Colonic mucosa (tissue), 4 donors: Measurements from ENCODE around the gene VPS13C. TPM values are rescaled to one million over a fixed set of nuclear protein-coding genes. Genes with fewer than 3 reads are reported as not detected.

Experiments
- DNase-seq: peaks from one replicate; pipeline ENCODE4 v3.0.0-alpha.2; 2020
- H3K27ac ChIP-seq: fragments of 200-600 bp; one replicate; pipeline ENCODE4 v1.8.0; 2021
- H3K27me3 ChIP-seq: fragments of 200-600 bp; one replicate; pipeline ENCODE4 v1.8.0; 2021
- H3K36me3 ChIP-seq: fragments of 200-600 bp; one replicate; pipeline ENCODE4 v1.8.0; 2021
- H3K4me1 ChIP-seq: fragments of 200-600 bp; one replicate; pipeline ENCODE4 v1.8.0; 2021; ENCODE audit warnings: mild to moderate bottlenecking
- H3K4me3 ChIP-seq: fragments of 200-600 bp; one replicate; pipeline ENCODE4 v1.8.0; 2021
- H3K9ac ChIP-seq, 2 donors: one replicate each; pipeline ENCODE4 v1.7.0; 2013; ENCODE audit warnings: control low read depth in 2 of 2, low read depth in 2 of 2, low read length in 2 of 2
- H3K9me3 ChIP-seq: fragments of 200-600 bp; one replicate; pipeline ENCODE4 v1.8.0; 2021
- intact Hi-C: fragments of 100-400 bp; cut with DNase I; formaldehyde crosslinking; loops from one replicate; pipeline ENCODE4 v1.14.1; 2022
- total RNA-seq, 2 donors: library from RNA; stranded (reverse); fragmentation: NEBNext Ultra II Directional in 1 of 2; extraction: Animal tissue kit (Norgen Biotek cat#: 25700) in 1 of 2; gene quantifications; one replicate each; pipeline ENCODE4 v1.2.1, GENCODE V29; 2021
- TF ChIP-seq, protein P1 (sequence below): fragments of 200-600 bp; IDR thresholded peaks from one replicate; pipeline ENCODE4 v1.8.0; 2022; ENCODE audit warnings: antibody characterized with exemption, mild to moderate bottlenecking
- donor health status: healthy.
- donor health status: DM: no; HTN: no; CAD: no.
- donor health status: DM: no; HTN: no; CAD: no.

VPS13C gene
- total RNA-seq, 2 donors from 2014 or later: 33.9 to 56.5 TPM

DNA sequence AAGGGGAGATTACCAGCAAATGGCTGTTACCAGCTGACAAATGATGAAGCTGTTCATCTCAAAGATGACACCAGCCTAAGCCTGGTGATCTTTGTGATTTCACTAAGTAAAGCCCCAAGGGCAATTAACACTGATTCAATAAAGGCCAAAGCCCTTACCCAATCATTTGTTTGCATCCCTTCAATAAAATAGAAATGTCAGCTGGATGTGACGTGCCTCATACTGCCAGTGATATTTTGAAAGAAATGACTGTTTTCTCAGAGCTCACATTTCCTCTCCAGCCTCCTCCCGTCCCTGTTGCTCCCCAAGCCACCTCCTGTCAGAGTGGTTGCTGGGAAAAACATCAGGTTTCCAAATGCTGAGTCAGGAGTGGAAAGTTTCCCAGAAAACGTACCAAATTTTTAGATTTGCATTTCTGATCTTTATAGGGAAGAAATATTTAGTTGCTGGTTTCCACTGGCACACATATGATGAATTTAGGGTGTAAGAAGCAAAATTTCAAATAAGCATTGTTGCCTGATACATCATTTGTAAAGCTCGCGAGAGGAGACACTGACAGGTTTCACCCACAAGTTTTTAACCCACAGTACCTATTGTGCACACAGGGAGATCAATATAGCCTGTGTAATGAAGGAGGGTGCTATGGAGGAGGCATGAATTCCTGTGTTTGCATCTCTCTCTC lies 27.6 kb upstream of the VPS13C start:
- Histone ChIP-seq H3K4me3 (no peak overlapping the region), H3K4me1 (no peaks in the 10 kb centered on the region), H3K27me3 (no peaks in the 10 kb centered on the region), H3K9me3 (no peaks in the 10 kb centered on the region), H3K36me3 (no peaks in the 10 kb centered on the region), H3K27ac (peak overlapping the region; percentile 25), H3K9ac (no peak overlapping the region)
- intact Hi-C loops: no loop called here
- TF ChIP-seq, protein P1, sequence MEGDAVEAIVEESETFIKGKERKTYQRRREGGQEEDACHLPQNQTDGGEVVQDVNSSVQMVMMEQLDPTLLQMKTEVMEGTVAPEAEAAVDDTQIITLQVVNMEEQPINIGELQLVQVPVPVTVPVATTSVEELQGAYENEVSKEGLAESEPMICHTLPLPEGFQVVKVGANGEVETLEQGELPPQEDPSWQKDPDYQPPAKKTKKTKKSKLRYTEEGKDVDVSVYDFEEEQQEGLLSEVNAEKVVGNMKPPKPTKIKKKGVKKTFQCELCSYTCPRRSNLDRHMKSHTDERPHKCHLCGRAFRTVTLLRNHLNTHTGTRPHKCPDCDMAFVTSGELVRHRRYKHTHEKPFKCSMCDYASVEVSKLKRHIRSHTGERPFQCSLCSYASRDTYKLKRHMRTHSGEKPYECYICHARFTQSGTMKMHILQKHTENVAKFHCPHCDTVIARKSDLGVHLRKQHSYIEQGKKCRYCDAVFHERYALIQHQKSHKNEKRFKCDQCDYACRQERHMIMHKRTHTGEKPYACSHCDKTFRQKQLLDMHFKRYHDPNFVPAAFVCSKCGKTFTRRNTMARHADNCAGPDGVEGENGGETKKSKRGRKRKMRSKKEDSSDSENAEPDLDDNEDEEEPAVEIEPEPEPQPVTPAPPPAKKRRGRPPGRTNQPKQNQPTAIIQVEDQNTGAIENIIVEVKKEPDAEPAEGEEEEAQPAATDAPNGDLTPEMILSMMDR: no peak
- DNase-seq: no peak

DNA sequence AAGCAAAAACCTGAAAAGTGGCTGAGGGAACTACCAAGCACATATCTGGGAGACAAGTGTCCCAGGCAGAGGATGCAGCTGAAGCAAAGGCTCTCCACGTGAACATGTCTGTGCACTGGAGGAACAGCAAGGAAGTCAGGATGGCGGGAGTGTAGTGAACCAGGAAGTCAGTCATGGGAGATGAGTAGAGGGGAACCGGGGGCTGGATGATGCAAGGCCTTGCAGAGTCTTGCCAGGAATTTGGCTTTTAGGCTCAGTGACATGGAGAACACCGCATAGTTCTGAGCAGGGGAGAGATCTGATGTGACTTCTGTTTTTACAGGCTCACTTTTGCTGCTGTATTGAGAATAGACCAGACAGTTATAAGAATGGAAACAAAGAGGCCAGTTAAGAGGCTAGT lies 25.5 kb upstream of the VPS13C start:
- intact Hi-C loops: no loop called here
- no peak overlapping the region for H3K9ac ChIP-seq
- no peak overlapping the region for H3K4me3 ChIP-seq
- no peak for DNase-seq
- no peaks in the 10 kb centered on the region for H3K36me3 ChIP-seq
- no peaks in the 10 kb centered on the region for H3K4me1 ChIP-seq
- H3K27ac ChIP-seq: no peak overlapping the region
- TF ChIP-seq, protein P1: no peak
- H3K9me3 ChIP-seq: no peaks in the 10 kb centered on the region
- H3K27me3 ChIP-seq: no peaks in the 10 kb centered on the region

DNA sequence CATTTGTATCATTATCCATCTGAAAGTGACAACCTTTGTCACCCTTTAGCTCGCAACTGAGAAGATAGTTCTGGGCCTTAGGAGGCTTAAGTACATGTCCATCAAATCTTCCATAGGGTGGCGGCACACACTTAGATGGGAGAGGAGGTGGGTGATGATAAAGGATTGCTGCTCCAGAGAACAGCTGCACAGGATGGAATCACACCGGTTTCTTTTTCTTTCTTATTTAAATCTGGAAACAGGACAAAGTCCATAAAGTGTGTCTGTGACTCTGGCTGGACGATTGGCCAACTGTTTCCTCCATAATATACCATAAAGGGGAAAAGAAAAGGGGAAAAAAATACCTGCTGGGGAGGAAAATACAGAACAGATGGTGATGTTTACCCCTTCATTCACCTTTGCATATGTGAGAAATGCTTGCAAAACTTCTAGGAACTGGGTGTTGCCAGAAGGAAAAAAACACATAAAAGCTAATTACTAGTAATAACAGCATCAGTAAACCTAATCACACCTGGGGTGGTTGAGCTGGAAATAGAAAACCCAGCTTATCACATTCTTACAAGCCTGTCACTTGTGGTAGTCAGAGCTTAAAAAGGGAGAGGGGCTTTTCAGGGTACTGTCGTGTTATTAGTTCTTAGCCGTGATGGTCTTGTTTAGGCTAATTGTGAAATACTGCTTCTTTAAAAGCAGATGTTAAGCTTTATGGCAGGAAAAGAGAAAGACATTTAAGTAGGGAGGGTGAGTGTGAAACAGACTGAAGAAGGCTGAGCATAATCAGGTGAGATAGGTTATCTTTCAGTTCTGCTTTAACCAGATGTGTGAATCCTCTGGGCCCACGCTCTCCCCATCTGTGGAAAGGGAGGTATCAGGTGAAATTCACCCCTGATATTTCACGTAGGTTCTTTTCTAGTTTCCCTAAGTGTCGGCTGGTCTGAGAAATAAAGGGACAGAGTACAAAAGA lies 23.2 kb upstream of the VPS13C start:
- DNase-seq: no peak
- TF ChIP-seq, protein P1: no peak
- intact Hi-C loops: no loop called here
- H3K4me3 ChIP-seq: no peak overlapping the region
- H3K9ac ChIP-seq: no peak overlapping the region
- peak overlapping the region; percentile 6 for H3K27ac ChIP-seq
- no peaks in the 10 kb centered on the region for H3K36me3 ChIP-seq
- H3K9me3 ChIP-seq: no peaks in the 10 kb centered on the region
- H3K4me1 ChIP-seq: no peaks in the 10 kb centered on the region
- H3K27me3 ChIP-seq: no peaks in the 10 kb centered on the region

DNA sequence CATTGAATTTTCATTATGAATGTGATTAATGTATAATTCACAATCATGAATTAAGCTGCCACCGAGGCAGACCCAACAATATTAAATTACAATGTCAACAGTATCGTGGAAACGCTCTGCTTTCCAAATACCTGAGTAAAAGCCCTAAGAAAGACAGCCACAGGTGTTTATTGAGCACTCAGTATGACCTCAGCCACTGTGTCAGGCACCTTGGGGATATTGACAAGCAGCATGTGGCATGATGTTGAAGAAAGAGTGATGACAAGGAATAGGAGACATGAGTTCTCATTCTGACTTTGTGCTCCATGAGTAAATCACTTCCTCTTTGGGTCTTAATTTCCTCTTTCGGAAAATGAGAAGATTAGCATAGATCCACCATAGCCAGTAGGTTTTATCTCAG lies 19.3 kb upstream of the VPS13C start:
- Histone ChIP-seq H3K27ac (no peak overlapping the region), H3K27me3 (no peaks in the 10 kb centered on the region), H3K4me3 (no peak overlapping the region), H3K9me3 (no peaks in the 10 kb centered on the region), H3K4me1 (no peaks in the 10 kb centered on the region), H3K36me3 (no peaks in the 10 kb centered on the region), H3K9ac (no peak overlapping the region)
- TF ChIP-seq, protein P1: no peak
- DNase-seq: no peak
- intact Hi-C loops: loop anchor here (10.0 kb wide), 2 partner anchors 205 to 225 kb away; no protein-coding TSS in a partner anchor

DNA sequence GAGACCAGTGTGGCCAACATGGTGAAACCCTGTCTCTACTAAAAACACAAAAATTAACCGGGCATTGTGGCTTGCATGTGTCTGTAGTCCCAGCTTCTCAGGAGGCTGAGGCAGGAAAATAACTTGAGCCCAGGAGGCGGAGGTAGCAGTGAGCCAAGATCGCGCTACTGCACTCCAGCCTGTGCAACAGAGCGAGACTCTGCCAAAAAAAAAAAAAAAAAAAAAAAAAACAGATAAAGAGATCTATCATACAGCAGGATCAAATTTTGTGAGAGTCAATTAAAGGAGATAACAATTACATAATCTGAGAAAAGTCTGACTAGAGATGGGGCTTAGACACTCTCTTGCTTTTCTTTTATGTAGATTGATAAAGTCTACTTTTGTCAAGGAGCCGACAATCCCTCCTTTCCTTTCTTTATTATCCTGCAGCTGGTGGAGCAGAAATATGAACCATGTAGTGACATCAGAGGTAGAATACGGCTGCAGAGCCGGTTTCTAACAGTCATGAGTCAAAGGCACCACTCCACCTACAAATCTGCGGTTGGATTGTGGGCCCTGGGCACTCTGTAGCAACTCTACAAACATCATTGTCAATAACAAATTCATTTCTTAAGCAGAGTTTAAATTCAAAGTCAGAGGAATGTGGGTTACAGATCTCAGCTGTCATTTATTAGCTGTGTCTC lies 15.5 kb upstream of the VPS13C start:
- Histone ChIP-seq H3K27me3 (no peaks in the 10 kb centered on the region), H3K4me1 (no peaks in the 10 kb centered on the region), H3K36me3 (no peaks in the 10 kb centered on the region), H3K27ac (no peak overlapping the region), H3K9ac (no peak overlapping the region), H3K9me3 (no peaks in the 10 kb centered on the region), H3K4me3 (no peak overlapping the region)
- intact Hi-C loops: loop anchor here (10.0 kb wide), 2 partner anchors 201 to 229 kb away; no protein-coding TSS in a partner anchor
- DNase-seq: no peak
- TF ChIP-seq, protein P1: no peak
